Measurements from ENCODE around the gene PKIG. TPM values are rescaled to one million over a fixed set of nuclear protein-coding genes. Genes with fewer than 3 reads are reported as not detected.

PKIG gene
- polyA plus RNA-seq, 3 donors: 0.67 to 1.4 (median 0.84) TPM

DNA sequence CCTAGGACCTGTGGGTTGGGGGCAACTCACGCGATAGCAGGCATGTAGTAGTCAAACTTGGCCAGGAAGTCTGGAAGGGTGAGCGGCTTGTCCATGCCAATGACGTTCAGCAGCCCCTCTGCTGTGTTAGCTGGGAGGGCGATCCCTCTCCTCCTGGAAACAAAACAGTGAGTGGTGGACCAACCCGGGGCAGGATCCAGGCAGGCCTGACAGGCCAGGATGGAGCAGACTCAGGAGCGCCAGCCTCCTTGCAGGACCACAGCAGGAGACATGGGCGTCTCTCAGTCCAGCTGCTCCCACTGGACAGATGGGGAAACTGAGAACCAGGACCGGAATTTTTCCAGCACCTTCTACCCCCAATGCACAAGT, 46.6 kb downstream of the PKIG start:
- H3K79me2 ChIP-seq (ENCODE audit: insufficient read depth, low read length): no peaks in the 10 kb centered on the region
- no peaks in the 10 kb centered on the region for H3K9me3 ChIP-seq (replicated peaks in 1 of 2; ENCODE audit: control insufficient read depth in 1 of 2, insufficient read depth in 1 of 2, low read length in 2 of 2)
- H3K9ac ChIP-seq (ENCODE audit: insufficient read depth, low read length, poor library complexity, severe bottlenecking): no peak overlapping the region
- H4K20me1 ChIP-seq (ENCODE audit: insufficient read depth, low read length): no peaks in the 10 kb centered on the region
- no peak for DNase-seq
- Mint-ChIP-seq H3K4me3 (no peak overlapping the region), H3K9me3 (no peaks in the 10 kb centered on the region), H3K36me3 (no peaks in the 10 kb centered on the region), H3K27ac (peak overlapping the region in 1 of 7 donors; percentile 71), H3K4me1 (peaks cover 2% of the 10 kb centered on the region), H3K27me3 (ENCODE audit: low read depth in 3 of 3) (peaks cover 0 to 3% (median 0%) of the 10 kb centered on the region in 3 donors)
- no peak for TF ChIP-seq CTCF (IDR thresholded peaks at IDR 0.05)
- H2AFZ ChIP-seq (ENCODE audit: insufficient read depth, low read depth, low read length, poor library complexity, severe bottlenecking): no peak overlapping the region
- intact Hi-C loops (cut with micrococcal nuclease): no loop called here
- H3K27me3 ChIP-seq (ENCODE audit: control insufficient read depth in 2 of 2, insufficient read depth in 2 of 2, low read length in 2 of 2): no peaks in the 10 kb centered on the region
- H3K27ac ChIP-seq (ENCODE audit: low read depth in 1 of 2, low read length in 2 of 2): no peak overlapping the region
- no peaks in the 10 kb centered on the region for H3K4me1 ChIP-seq (ENCODE audit: control insufficient read depth in 1 of 2, insufficient read depth in 2 of 2, low read length in 2 of 2)
- no peak overlapping the region for H3K4me3 ChIP-seq (replicated peaks in 1 of 3; ENCODE audit: low read depth in 2 of 3, low read length in 3 of 3)
- no peak overlapping the region for H3K4me2 ChIP-seq (replicated peaks; ENCODE audit: extremely low read depth, low read length, poor library complexity, severe bottlenecking)
- H3K36me3 ChIP-seq (replicated peaks in 1 of 2; ENCODE audit: control insufficient read depth in 1 of 2, insufficient read depth in 2 of 2, low read length in 2 of 2): no peaks in the 10 kb centered on the region
- 97% methylated on average over 4 of the region's 9 CpGs for WGBS (ENCODE audit: insufficient coverage)

- intact Hi-C loops (cut with micrococcal nuclease): no loop called here
- Mint-ChIP-seq H3K27ac (peak overlapping the region in 1 of 7 donors; percentile 71), H3K4me3 (no peak overlapping the region), H3K27me3 (ENCODE audit: low read depth in 3 of 3) (peaks cover 0 to 3% (median 0%) of the 10 kb centered on the region in 3 donors), H3K4me1 (peaks cover 2% of the 10 kb centered on the region), H3K36me3 (peaks cover 0 to 3% of the 10 kb centered on the region in 2 donors), H3K9me3 (no peaks in the 10 kb centered on the region)
- no peaks in the 10 kb centered on the region for H3K27me3 ChIP-seq (ENCODE audit: control insufficient read depth in 2 of 2, insufficient read depth in 2 of 2, low read length in 2 of 2)
- no peak overlapping the region for H3K4me2 ChIP-seq (replicated peaks; ENCODE audit: extremely low read depth, low read length, poor library complexity, severe bottlenecking)
- no peak overlapping the region for H2AFZ ChIP-seq (ENCODE audit: insufficient read depth, low read depth, low read length, poor library complexity, severe bottlenecking)
- no peaks in the 10 kb centered on the region for H3K79me2 ChIP-seq (ENCODE audit: insufficient read depth, low read length)
- DNase-seq: no peak
- WGBS (ENCODE audit: insufficient coverage): 89% methylated on average over 10 of the region's 10 CpGs
- TF ChIP-seq CTCF (IDR thresholded peaks at IDR 0.05): no peak
- H3K9me3 ChIP-seq (replicated peaks in 1 of 2; ENCODE audit: control insufficient read depth in 1 of 2, insufficient read depth in 1 of 2, low read length in 2 of 2): no peaks in the 10 kb centered on the region
- no peak overlapping the region for H3K27ac ChIP-seq (ENCODE audit: low read depth in 1 of 2, low read length in 2 of 2)
- no peak overlapping the region for H3K4me3 ChIP-seq (replicated peaks in 1 of 3; ENCODE audit: low read depth in 2 of 3, low read length in 3 of 3)
- H3K4me1 ChIP-seq (ENCODE audit: control insufficient read depth in 1 of 2, insufficient read depth in 2 of 2, low read length in 2 of 2): no peaks in the 10 kb centered on the region
- H3K9ac ChIP-seq (ENCODE audit: insufficient read depth, low read length, poor library complexity, severe bottlenecking): no peak overlapping the region
- H3K36me3 ChIP-seq (replicated peaks in 1 of 2; ENCODE audit: control insufficient read depth in 1 of 2, insufficient read depth in 2 of 2, low read length in 2 of 2): no peaks in the 10 kb centered on the region
- H4K20me1 ChIP-seq (ENCODE audit: insufficient read depth, low read length): no peaks in the 10 kb centered on the region
Observed at GRCh38 chr20:44629542-44629941, 47.2 kb downstream of the PKIG start.
